Ishikawa (cell line): Measurements from ENCODE around the gene ENTPD1.
A peak's percentile ranks its signal among the peaks of the same experiment; 100 is the strongest.

Experiments
- CEBPB ChIP-seq: IDR thresholded peaks from 2 replicates; pipeline ENCODE4 v1.6.1; 2012
- CREB1 ChIP-seq: IDR thresholded peaks from 2 replicates; pipeline ENCODE4 v1.6.1; 2012; ENCODE audit warnings: low read depth
- EGR1 ChIP-seq: IDR thresholded peaks from 2 replicates; pipeline ENCODE4 v1.6.1; 2012
- EP300 ChIP-seq: IDR thresholded peaks from 2 replicates; pipeline ENCODE4 v1.6.1; 2012; ENCODE audit warnings: borderline replicate concordance
- FOXM1 ChIP-seq: IDR thresholded peaks from 2 replicates; pipeline ENCODE4 v1.6.1; 2012; ENCODE audit warnings: low read depth, borderline replicate concordance
- MAX ChIP-seq: IDR thresholded peaks from 2 replicates; pipeline ENCODE4 v1.6.1; 2012
- NFIC ChIP-seq: IDR thresholded peaks from 2 replicates; pipeline ENCODE4 v1.6.1; 2012
- RAD21 ChIP-seq: IDR thresholded peaks from 2 replicates; pipeline ENCODE4 v1.6.1; 2012; ENCODE audit warnings: low read depth
- REST ChIP-seq: IDR thresholded peaks from 2 replicates; pipeline ENCODE4 v1.6.1; 2012; ENCODE audit warnings: low read depth, mild to moderate bottlenecking
- TAF1 ChIP-seq: IDR thresholded peaks from 2 replicates; pipeline ENCODE4 v1.6.1; 2012; ENCODE audit warnings: low read depth, mild to moderate bottlenecking
- TCF12 ChIP-seq: IDR thresholded peaks from 2 replicates; pipeline ENCODE4 v1.6.1; 2012; ENCODE audit warnings: low read depth
- TEAD4 ChIP-seq: IDR thresholded peaks from 2 replicates; pipeline ENCODE4 v1.6.1; 2012
- YY1 ChIP-seq: IDR thresholded peaks from 2 replicates; pipeline ENCODE4 v1.6.1; 2012; ENCODE audit warnings: low read depth
- ZBTB7A ChIP-seq: IDR thresholded peaks from 2 replicates; pipeline ENCODE4 v1.6.1; 2012; ENCODE audit warnings: low read depth
- TF ChIP-seq, protein P1 (sequence below): IDR thresholded peaks from 2 replicates; pipeline ENCODE4 v1.6.1; 2012

ENTPD1 gene

DNA sequence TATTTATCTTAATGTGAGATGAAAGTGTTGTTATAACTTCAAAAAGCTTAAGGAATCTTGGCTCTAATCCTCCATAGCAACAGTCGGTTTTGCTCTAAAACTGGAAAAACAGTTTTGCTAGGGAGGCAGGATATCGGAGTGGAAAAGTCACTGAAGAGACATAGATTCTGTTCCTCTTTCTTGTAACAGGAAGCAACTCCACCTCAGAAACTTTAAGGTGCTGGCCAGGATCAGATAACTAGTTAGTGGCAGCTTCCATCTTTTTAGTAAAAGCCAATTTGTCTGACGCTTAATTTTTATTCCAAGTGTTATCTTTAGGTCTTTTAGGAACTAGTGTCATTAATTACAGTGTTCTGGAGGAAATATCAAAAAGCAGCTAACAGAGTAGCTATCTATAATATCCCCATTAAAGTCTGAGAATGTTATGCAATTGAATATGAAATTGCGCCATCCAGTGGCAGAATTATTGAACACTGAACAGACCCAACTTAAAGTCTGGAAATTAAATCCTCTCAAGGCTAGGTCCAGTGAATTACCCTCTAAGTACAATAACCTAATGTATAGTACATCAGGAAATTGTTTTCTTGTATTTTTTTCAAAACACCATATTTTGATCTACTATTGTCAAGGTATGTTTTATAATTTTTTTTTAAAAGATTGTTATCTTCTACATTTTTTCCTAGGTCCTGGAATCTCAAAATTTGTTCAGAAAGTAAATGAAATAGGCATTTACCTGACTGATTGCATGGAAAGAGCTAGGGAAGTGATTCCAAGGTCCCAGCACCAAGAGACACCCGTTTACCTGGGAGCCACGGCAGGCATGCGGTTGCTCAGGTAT lies 85.9 kb downstream of the ENTPD1 start:
- no peak for TF ChIP-seq TEAD4
- peak; percentile 81 for TF ChIP-seq CEBPB
- TF ChIP-seq, protein P1, sequence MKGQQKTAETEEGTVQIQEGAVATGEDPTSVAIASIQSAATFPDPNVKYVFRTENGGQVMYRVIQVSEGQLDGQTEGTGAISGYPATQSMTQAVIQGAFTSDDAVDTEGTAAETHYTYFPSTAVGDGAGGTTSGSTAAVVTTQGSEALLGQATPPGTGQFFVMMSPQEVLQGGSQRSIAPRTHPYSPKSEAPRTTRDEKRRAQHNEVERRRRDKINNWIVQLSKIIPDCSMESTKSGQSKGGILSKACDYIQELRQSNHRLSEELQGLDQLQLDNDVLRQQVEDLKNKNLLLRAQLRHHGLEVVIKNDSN: no peak
- TF ChIP-seq TAF1: no peak
- peak; percentile 94 for TF ChIP-seq RAD21
- TF ChIP-seq EP300: no peak
- no peak for TF ChIP-seq CREB1
- TF ChIP-seq TCF12: no peak
- TF ChIP-seq MAX: no peak
- TF ChIP-seq EGR1: no peak
- no peak for TF ChIP-seq REST
- TF ChIP-seq YY1: no peak
- no peak for TF ChIP-seq FOXM1
- TF ChIP-seq ZBTB7A: no peak

DNA sequence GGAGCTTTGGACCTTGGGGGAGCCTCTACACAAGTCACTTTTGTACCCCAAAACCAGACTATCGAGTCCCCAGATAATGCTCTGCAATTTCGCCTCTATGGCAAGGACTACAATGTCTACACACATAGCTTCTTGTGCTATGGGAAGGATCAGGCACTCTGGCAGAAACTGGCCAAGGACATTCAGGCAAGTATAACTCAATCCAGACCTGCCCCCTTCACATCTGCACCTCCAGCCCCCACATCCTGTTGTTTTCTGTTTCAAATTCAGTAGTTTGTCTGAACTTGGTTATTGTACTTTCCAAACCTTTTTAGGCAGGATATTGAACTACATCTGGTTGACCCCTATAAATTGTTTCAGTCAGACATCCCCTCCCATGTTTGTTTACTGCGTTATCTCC lies 89.4 kb downstream of the ENTPD1 start:
- no peak for TF ChIP-seq TEAD4
- no peak for TF ChIP-seq YY1
- no peak for TF ChIP-seq TCF12
- TF ChIP-seq NFIC: no peak
- TF ChIP-seq MAX: no peak
- TF ChIP-seq, protein P1: no peak
- TF ChIP-seq EGR1: no peak

DNA sequence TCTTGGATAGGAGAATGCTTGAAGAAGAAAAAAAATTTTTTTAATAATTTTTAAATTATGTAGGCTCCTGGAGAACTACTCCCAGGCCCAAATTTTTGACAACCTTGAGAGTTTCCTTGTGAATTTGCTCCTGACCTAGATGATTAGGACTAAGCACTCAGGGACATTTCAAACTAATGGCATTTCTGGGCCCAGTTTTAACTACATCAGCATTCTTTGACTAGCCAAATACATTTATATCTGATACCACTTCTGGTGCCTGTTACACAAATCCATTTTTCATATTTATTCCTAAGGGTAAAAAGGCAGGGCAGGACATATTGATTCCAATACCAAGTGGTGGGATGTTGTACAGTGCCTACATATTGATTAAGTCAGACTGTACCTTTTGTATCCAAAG lies 91.0 kb downstream of the ENTPD1 start:
- TF ChIP-seq YY1: no peak
- no peak for TF ChIP-seq ZBTB7A
- TF ChIP-seq CREB1: no peak
- TF ChIP-seq MAX: no peak
- TF ChIP-seq TCF12: no peak
- TF ChIP-seq NFIC: no peak
- no peak for TF ChIP-seq EP300
- no peak for TF ChIP-seq TEAD4
- no peak for TF ChIP-seq FOXM1
- no peak for TF ChIP-seq TAF1
- no peak for TF ChIP-seq REST
- no peak for TF ChIP-seq EGR1
- TF ChIP-seq RAD21: no peak
- TF ChIP-seq, protein P1: no peak
- TF ChIP-seq CEBPB: no peak

- TF ChIP-seq TCF12 (no peak), TAF1 (no peak), RAD21 (no peak), REST (no peak), NFIC (no peak), TEAD4 (no peak), ZBTB7A (no peak), MAX (no peak), FOXM1 (no peak), CEBPB (no peak), YY1 (no peak), CREB1 (no peak), EGR1 (no peak)
- TF ChIP-seq, protein P1: no peak
Measured at GRCh38 chr10:95848841-95849240, 92.9 kb downstream of the ENTPD1 start.
